Measurements from ENCODE around the gene GALNT2. TPM values are rescaled to one million over a fixed set of nuclear protein-coding genes. Genes with fewer than 3 reads are reported as not detected.
A peak's percentile ranks its signal among the peaks of the same experiment; 100 is the strongest.

GALNT2 gene
- total and polyA plus RNA-seq, 2 of the 13 experiments (the other 11 are each of a cell fraction or from before 2014, with no cell fraction given), result 39.3 to 39.6 TPM

DNA sequence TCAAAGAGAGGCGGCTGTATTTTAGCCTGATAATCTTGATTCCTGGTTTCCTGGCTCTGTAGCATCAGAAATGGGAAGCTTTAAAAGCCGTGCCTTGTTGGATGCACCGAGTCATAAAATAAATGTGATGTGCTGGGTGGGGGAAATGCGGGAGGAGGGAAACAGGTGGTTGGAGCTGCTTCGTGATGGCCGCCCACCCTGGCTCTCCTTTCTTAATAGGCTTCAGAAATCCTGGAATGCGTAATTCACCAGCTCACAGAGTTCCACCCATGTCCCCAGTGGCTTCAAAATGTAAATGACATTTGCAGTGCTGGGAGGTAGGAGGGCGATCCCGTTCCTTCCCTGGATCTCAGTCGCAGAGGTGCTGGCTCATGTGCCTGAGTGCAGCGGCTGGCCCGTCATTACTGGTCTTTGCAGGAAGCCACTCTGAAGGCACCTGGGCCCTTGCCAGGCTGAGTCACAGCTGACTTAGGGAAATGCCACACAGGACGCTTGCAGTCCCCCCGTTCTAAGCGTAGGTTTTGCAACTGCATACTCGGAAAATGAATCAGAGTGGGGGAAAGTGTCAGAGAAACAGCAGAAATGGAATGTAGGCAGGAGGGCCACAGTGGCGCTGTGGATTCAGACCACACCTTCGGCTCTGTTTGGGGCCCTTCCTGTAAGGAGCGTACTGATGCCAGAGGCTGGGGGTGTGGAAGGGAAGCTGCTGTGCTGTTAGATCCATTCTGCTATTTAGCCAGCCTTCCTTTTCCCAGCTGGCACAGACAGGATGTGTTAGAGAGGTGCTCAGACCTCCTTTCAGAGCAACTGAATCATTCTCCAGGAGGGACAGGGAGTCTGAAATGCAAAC, 37.6 kb downstream of the GALNT2 start (continued):
- TF ChIP-seq, protein P1, sequence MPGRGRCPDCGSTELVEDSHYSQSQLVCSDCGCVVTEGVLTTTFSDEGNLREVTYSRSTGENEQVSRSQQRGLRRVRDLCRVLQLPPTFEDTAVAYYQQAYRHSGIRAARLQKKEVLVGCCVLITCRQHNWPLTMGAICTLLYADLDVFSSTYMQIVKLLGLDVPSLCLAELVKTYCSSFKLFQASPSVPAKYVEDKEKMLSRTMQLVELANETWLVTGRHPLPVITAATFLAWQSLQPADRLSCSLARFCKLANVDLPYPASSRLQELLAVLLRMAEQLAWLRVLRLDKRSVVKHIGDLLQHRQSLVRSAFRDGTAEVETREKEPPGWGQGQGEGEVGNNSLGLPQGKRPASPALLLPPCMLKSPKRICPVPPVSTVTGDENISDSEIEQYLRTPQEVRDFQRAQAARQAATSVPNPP (CRISPR knock-in tag; IDR thresholded peaks at IDR 0.05), result no peak
- TF ChIP-seq RFX1 (IDR thresholded peaks at IDR 0.05) (no peak), ZNF572 (CRISPR knock-in tag; IDR thresholded peaks at IDR 0.05) (no peak), KLF11 (CRISPR knock-in tag; IDR thresholded peaks at IDR 0.05) (no peak), ZNF660 (CRISPR knock-in tag; IDR thresholded peaks at IDR 0.05; ENCODE audit: borderline replicate concordance, low read depth) (no peak), ZNF337 (CRISPR knock-in tag; IDR thresholded peaks at IDR 0.05; ENCODE audit: borderline replicate concordance, low read depth) (no peak), NFE2 (CRISPR knock-in tag; IDR thresholded peaks at IDR 0.05) (0 out of 2 replicates have a peak, but pooled peaks have one; percentile 24), CENPT (CRISPR knock-in tag; IDR thresholded peaks at IDR 0.05; ENCODE audit: low read depth) (no peak), SMYD3 (CRISPR knock-in tag; IDR thresholded peaks at IDR 0.05) (no peak), ZNF143 (CRISPR knock-in tag; IDR thresholded peaks at IDR 0.05) (no peak), TARDBP (CRISPR knock-in tag; IDR thresholded peaks at IDR 0.05) (no peak; the same call in 1 of the 2 replicates), RFX5 (IDR thresholded peaks at IDR 0.05; ENCODE audit: low read depth, low read length) (no peak), ZNF570 (CRISPR knock-in tag; IDR thresholded peaks at IDR 0.05; ENCODE audit: borderline replicate concordance) (no peak)
- TF ChIP-seq, protein P2, sequence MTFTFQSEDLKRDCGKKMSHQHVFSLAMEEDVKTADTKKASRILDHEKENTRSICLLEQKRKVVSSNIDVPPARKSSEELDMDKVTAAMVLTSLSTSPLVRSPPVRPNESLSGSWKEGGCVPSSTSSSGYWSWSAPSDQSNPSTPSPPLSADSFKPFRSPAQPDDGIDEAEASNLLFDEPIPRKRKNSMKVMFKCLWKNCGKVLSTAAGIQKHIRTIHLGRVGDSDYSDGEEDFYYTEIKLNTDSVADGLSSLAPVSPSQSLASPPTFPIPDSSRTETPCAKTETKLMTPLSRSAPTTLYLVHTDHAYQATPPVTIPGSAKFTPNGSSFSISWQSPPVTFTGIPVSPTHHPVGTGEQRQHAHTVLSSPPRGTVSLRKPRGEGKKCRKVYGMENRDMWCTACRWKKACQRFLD (CRISPR knock-in tag; IDR thresholded peaks at IDR 0.05; ENCODE audit: borderline replicate concordance), result no peak
- TF ChIP-seq, protein P3, sequence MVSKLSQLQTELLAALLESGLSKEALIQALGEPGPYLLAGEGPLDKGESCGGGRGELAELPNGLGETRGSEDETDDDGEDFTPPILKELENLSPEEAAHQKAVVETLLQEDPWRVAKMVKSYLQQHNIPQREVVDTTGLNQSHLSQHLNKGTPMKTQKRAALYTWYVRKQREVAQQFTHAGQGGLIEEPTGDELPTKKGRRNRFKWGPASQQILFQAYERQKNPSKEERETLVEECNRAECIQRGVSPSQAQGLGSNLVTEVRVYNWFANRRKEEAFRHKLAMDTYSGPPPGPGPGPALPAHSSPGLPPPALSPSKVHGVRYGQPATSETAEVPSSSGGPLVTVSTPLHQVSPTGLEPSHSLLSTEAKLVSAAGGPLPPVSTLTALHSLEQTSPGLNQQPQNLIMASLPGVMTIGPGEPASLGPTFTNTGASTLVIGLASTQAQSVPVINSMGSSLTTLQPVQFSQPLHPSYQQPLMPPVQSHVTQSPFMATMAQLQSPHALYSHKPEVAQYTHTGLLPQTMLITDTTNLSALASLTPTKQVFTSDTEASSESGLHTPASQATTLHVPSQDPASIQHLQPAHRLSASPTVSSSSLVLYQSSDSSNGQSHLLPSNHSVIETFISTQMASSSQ (IDR thresholded peaks at IDR 0.05; ENCODE audit: low read depth), result peak; percentile 30; the same call in 1 of the 2 replicates
- TF ChIP-seq, protein P3 (CRISPR knock-in tag; IDR thresholded peaks at IDR 0.05; ENCODE audit: borderline replicate concordance), result peak; percentile 30; the same call in 1 of the 2 replicates
- TF ChIP-seq, protein P4, sequence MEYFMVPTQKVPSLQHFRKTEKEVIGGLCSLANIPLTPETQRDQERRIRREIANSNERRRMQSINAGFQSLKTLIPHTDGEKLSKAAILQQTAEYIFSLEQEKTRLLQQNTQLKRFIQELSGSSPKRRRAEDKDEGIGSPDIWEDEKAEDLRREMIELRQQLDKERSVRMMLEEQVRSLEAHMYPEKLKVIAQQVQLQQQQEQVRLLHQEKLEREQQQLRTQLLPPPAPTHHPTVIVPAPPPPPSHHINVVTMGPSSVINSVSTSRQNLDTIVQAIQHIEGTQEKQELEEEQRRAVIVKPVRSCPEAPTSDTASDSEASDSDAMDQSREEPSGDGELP (IDR thresholded peaks at IDR 0.05; ENCODE audit: borderline replicate concordance, low read depth), result peak; percentile 93; the same call in 1 of the 2 replicates
- TF ChIP-seq, protein P5, sequence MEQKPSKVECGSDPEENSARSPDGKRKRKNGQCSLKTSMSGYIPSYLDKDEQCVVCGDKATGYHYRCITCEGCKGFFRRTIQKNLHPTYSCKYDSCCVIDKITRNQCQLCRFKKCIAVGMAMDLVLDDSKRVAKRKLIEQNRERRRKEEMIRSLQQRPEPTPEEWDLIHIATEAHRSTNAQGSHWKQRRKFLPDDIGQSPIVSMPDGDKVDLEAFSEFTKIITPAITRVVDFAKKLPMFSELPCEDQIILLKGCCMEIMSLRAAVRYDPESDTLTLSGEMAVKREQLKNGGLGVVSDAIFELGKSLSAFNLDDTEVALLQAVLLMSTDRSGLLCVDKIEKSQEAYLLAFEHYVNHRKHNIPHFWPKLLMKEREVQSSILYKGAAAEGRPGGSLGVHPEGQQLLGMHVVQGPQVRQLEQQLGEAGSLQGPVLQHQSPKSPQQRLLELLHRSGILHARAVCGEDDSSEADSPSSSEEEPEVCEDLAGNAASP (CRISPR knock-in tag; IDR thresholded peaks at IDR 0.05; ENCODE audit: borderline replicate concordance), result no peak
- TF ChIP-seq, protein P6, sequence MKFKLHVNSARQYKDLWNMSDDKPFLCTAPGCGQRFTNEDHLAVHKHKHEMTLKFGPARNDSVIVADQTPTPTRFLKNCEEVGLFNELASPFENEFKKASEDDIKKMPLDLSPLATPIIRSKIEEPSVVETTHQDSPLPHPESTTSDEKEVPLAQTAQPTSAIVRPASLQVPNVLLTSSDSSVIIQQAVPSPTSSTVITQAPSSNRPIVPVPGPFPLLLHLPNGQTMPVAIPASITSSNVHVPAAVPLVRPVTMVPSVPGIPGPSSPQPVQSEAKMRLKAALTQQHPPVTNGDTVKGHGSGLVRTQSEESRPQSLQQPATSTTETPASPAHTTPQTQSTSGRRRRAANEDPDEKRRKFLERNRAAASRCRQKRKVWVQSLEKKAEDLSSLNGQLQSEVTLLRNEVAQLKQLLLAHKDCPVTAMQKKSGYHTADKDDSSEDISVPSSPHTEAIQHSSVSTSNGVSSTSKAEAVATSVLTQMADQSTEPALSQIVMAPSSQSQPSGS (CRISPR knock-in tag; IDR thresholded peaks at IDR 0.05), result peak; percentile 50; the same call in 1 of the 2 replicates

Measured in HepG2 (cell line).